ENCODE data around the gene PTDSS2.
A peak's percentile ranks its signal among the peaks of the same experiment; 100 is the strongest.
"Not testable (repeated sequence)": the region's sequence is repeated elsewhere in the genome, so short reads cannot be mapped to it uniquely, and the experiment has no call there.

PTDSS2 gene

GRCh38 chr11:512761-513595, 62.9 kb downstream of the PTDSS2 start:
- DNase-seq (ENCODE audit: insufficient read length), result no peak
- 0 out of 2 replicates have a peak, but pooled peaks have one; percentile 19 for TF ChIP-seq POLR2A (IDR thresholded peaks at IDR 0.05; ENCODE audit: low read depth, low read length)
- no peak for TF ChIP-seq POLR2AphosphoS5 (IDR thresholded peaks at IDR 0.05; ENCODE audit: low read depth, low read length)
- FAIRE-seq, result no peak

DNA sequence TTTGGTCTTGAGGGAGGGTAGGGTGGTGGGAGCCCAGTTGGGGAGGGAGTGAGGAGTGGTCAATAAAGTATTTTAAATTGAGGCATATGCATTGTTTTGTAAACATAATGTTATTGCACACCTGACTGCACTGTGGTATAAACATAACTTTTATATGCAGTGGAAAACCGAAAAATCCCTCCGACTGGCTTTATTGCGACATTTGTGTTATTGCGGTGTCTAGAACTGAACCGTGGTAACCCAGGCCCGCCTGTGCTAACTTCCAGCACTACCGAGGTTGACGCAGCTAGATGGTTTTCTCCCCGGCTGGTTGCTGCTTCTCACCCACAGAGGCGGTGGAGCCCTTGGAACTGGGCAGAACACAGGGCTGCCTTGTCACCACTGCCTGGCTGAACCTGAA, 64.5 kb downstream of the PTDSS2 start:
- TF ChIP-seq POLR2AphosphoS5 (IDR thresholded peaks at IDR 0.05; ENCODE audit: low read depth, low read length) (no peak), TAF1 (IDR thresholded peaks at IDR 0.05; ENCODE audit: borderline replicate concordance, low read depth, low read length) (no peak), POLR2A (IDR thresholded peaks at IDR 0.05; ENCODE audit: low read depth, low read length) (no peak)
- FAIRE-seq, result no peak
- no peak for DNase-seq (ENCODE audit: insufficient read length)

DNA sequence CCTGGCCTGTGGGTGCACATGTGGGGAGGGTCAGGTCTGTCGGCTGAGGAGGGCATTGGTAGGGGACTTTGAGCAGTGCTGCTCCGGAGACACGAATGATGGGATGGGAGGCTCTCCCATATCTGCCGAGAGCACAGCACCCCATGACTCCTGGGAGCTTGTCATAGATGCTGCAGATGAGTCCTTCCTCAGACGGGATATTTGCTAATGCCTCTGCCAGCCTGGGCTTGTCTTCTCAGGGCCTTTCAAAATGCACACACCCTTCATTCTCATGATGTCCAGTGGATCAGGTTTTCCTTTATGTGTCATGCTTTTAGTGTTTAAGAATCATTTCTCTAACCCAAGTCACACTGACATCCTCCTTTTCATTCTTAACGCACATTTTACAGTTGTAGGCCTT, 65.1 kb downstream of the PTDSS2 start:
- TF ChIP-seq POLR2A (IDR thresholded peaks at IDR 0.05; ENCODE audit: low read depth, low read length) (no peak), TAF1 (IDR thresholded peaks at IDR 0.05; ENCODE audit: borderline replicate concordance, low read depth, low read length) (no peak), POLR2AphosphoS5 (IDR thresholded peaks at IDR 0.05; ENCODE audit: low read depth, low read length) (no peak)
- FAIRE-seq, result no peak
- no peak for DNase-seq (ENCODE audit: insufficient read length)

DNA sequence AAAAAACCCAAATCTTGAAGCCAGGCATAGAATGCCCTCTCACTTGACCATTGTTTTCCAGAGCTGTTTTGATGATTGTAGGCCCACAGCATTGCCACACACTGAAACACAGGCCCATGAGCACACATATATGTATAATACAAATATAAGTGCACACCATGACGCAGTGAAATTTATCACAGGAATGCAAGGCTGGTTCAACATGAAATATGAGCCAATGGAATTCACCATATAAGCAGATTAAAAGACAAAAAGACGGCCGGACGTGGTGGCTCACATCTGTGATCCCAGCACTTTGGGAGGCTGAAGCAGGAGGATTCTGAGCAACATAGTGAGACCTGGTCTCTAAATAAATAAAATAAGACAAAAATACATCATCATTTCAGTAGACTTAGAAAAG, 66.3 kb downstream of the PTDSS2 start:
- FAIRE-seq, result no peak
- TF ChIP-seq TAF1 (IDR thresholded peaks at IDR 0.05; ENCODE audit: borderline replicate concordance, low read depth, low read length) (no peak), POLR2AphosphoS5 (IDR thresholded peaks at IDR 0.05; ENCODE audit: low read depth, low read length) (no peak), POLR2A (IDR thresholded peaks at IDR 0.05; ENCODE audit: low read depth, low read length) (no peak)
- no peak for DNase-seq (ENCODE audit: insufficient read length)

DNA sequence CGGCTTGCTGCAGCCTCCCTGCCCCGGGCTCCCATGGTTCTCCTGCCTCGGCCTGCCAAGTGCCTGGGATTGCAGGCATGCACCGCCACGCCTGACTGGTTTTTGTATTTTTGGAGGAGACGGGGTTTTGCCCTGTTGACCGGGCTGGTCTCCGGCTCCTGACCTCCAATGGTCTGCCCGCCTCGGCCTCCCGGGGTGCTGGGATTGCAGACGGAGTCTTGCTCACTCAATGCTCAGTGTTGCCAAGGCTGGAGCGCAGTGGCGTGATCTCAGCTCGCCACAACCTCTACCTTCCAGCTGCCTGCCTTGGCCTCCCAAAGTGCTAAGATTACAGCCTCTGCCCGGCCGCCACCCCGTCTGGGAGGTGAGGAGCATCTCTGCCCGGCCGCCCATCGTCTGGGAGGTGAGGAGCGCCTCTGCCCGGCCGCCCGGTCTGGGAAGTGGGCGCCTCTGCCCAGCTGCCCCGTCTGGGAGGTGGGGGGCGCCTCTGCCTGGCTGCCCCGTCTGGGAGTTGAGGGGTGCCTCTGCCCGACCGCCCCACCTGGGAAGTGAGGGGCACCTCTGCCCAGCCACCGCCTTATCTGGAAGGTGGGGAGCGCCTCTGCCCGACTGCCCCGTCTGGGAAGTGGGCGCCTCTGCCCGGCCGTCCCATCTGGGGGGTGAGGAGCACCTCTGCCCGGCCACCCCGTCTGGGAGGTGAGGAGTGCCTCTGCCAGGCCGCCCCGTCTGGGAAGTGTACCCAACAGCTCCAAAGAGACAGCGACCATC, 67.0 kb downstream of the PTDSS2 start:
- DNase-seq (ENCODE audit: insufficient read length); FAIRE-seq: not testable (repeated sequence)

DNA sequence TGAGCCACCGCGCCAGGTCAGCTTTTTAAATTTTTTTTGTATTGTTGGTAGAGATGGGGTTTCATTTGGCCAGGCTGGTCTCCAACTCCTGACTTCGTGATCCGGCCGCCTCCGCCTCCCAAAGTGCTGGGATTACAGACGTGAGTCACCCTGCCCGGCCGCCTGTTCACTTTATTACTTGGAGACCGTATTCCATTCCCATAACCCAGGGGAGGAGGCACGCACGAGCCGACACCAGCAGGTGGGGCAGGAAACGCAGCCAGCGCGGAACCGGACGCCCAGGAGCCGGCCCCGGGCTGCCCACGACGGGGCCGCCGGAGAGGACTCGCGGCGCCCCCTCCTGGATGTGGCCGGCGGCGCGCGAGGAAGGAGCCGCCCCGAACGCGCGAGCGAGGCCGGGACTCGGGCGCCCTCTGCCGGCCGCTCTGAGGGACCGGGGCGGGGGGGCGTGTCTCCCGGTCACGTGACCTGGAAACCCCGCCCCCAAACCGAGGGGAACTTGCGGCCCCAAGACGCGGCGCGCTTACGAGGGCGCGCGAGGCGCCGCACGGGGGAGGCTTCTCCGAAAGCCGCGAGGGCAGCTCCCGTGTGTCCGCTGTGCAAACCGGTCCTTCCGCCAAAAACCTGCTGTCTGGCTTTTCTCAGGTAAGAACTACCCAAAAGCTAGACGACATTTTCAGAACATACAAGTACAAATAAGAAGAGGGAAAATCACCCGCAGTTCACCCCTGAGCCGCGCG, 68.6 kb downstream of the PTDSS2 start:
- TF ChIP-seq POLR2A (IDR thresholded peaks at IDR 0.05; ENCODE audit: low read depth, low read length) (no peak), POLR2AphosphoS5 (IDR thresholded peaks at IDR 0.05; ENCODE audit: low read depth, low read length) (no peak), TAF1 (IDR thresholded peaks at IDR 0.05; ENCODE audit: borderline replicate concordance, low read depth, low read length) (no peak)
- FAIRE-seq (peak; percentile 96), DNase-seq (ENCODE audit: insufficient read length) (peak; percentile 92)

DNA sequence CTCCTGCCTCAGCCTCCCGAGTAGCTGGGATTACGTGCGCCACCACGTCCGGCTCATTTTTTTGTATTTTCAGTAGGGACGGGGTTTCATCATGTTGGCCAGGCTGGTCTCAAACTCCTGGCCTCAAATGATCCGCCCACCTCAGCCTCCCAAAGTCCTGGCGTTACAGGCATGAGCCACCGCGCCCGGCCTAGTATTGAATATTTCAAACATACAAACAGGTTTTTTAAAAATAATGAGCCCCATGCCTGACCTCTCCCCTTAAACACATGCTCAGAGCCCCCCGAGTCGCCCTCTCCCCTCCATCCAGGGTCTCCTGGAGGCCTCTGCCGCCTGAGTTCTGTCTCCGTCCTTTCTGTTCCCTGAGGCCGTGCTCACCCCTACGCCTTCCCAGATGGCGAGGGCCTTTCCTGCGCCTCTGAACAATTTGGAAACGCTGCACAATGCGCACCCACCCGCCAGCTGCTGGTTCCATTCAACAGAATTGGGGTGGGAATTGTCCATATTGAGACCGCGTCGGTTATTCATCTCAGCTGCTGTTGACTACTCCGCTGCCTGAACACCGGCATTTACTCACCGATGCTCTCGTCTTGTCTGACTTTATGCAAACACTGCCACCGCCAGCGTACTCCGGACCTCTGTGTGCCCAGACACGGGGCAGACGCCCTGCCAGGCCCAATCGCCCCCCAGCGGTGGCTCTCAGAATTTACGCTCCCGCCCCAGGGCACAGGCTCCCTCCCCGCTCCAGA, 70.5 kb downstream of the PTDSS2 start:
- TF ChIP-seq POLR2A (IDR thresholded peaks at IDR 0.05; ENCODE audit: low read depth, low read length) (no peak), POLR2AphosphoS5 (IDR thresholded peaks at IDR 0.05; ENCODE audit: low read depth, low read length) (no peak), TAF1 (IDR thresholded peaks at IDR 0.05; ENCODE audit: borderline replicate concordance, low read depth, low read length) (no peak)
- FAIRE-seq (no peak), DNase-seq (ENCODE audit: insufficient read length) (no peak)

DNA sequence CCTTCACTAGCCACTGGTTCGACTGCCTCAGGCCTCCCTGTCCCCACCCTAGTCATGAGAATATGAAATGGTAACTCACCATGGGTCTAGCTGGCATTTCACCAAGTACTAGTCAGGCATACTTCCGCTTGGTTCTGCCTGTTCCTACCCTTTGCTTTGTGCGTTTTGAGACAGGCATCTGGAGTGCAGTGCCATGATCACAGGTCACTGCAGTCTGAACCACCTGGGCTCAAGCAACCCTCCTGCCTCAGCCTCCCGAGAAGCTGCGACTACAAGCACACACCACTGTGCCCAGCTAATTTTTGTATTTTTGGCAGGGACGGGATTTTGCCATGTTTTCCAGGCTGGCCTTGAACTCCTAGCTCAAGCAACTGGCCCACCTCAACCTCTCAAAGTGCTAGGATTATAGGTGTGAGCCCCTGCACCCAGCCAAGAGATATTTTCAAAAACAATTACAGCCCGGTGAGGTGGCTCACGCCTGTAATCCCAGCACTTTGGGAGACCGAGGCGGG, 71.2 kb downstream of the PTDSS2 start:
- FAIRE-seq, result no peak

GRCh38 chr11:526192-526591, 76.1 kb downstream of the PTDSS2 start:
- FAIRE-seq (no peak), DNase-seq (ENCODE audit: insufficient read length) (no peak)
- TF ChIP-seq TAF1 (IDR thresholded peaks at IDR 0.05; ENCODE audit: borderline replicate concordance, low read depth, low read length), result no peak
- TF ChIP-seq POLR2AphosphoS5 (IDR thresholded peaks at IDR 0.05; ENCODE audit: low read depth, low read length), result no peak
- TF ChIP-seq POLR2A (IDR thresholded peaks at IDR 0.05; ENCODE audit: low read depth, low read length), result no peak

More for the DNA sequence above, 71.2 kb downstream of the PTDSS2 start:
- DNase-seq (ENCODE audit: insufficient read length), result no peak
- TF ChIP-seq TAF1 (IDR thresholded peaks at IDR 0.05; ENCODE audit: borderline replicate concordance, low read depth, low read length), result no peak
- no peak for TF ChIP-seq POLR2A (IDR thresholded peaks at IDR 0.05; ENCODE audit: low read depth, low read length)
- TF ChIP-seq POLR2AphosphoS5 (IDR thresholded peaks at IDR 0.05; ENCODE audit: low read depth, low read length), result no peak

GRCh38 chr11:528166-528814, 78.2 kb downstream of the PTDSS2 start:
- no peak for DNase-seq (ENCODE audit: insufficient read length)
- FAIRE-seq, result no peak
- TF ChIP-seq POLR2AphosphoS5 (IDR thresholded peaks at IDR 0.05; ENCODE audit: low read depth, low read length) (no peak), POLR2A (IDR thresholded peaks at IDR 0.05; ENCODE audit: low read depth, low read length) (no peak), TAF1 (IDR thresholded peaks at IDR 0.05; ENCODE audit: borderline replicate concordance, low read depth, low read length) (no peak)

All from GM12892 (cell line).